DMS153 treated with DMSO at 0.1 percent for 48 hours (cell line): ENCODE measurements around the gene CCDC17.

ENCODE experiments used
- DNase-seq: peaks from one replicate; lab custom pipeline; 2025; ENCODE audit not compliant: unreplicated experiment; lab: John Stamatoyannopoulos, UW

The CCDC17 gene

DNA sequence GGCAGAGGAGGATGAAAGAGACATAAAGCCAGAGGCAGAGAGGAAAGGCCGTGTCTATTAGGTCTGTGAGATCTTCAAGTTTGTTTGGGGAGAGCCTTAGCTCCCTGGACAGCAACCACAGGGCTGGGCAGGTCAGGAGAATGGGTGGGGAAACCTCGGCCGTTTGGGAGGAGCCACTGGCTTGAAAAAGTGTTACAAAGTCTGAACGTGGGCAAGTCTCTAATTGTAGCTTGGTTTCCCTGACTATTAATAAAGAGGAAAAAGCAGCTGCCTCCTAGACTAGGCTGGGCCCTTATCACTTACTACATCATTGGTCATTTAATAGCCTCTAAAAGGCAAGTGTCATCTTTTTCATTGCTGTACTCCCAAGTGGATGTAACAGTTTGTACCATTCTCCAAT, at the start of gene CCDC17:
Gene CCDC17 (minus strand): TSS at position 83 of the 400 bp plus-strand sequence. CDS start 145 bp downstream, outside the sequence.
- DNase-seq = no peak

DNA sequence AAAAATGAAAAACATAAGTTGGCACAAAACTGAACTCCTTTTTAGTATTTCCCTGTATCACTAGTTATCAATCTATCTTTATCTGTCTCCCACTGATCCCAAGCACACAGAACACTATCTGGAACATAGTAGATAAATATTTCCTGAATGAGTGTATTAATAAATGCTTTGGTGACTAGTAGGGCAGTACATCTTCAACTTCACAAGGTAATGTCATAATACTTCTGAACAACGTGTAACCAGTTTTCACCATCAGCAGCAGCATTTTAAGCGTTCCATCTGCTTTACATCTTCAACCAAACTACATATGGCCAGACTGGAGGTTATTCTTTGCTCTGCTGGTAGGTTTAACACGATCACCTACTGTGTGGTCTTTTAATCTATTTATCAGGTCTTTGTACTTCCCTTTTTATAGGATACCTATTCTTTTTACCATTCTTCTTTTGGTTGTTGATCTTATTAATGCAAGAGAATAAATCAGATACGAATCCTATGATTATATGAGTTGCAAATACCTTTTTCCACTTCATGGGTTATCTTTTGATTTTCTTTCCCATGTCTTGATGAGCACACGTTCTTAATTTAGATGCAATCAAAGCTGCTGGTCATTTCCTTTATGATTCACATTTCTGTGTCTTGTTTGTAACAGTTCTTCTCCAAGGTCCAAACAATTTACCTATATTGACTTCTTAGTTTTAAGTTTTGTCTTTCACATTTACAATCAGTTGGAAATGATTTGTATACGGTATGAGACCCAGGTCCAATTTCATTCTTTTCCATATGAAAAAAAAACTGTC, 46.2 kb upstream of the CCDC17 start:
- no peak for DNase-seq

DNA sequence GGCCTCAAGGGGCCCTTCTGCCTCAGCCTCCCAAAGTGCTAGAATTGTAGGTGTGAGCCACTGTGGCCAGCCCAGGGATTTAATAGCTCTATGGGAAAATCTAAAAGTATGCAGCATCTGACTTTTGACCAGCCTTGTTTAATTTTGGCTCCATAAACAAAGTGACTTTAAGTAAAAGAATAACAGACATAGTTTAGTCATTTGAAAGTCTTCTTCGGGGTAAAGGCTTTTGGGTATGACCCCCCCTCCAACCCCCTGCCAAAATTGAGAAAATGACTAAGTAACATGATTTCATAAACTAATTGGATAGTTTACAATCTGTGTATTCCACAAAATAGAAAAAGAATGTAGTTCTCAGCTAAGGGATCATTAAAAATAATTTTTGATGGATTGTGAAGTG, 45.5 kb upstream of the CCDC17 start:
- no peak for DNase-seq

DNA sequence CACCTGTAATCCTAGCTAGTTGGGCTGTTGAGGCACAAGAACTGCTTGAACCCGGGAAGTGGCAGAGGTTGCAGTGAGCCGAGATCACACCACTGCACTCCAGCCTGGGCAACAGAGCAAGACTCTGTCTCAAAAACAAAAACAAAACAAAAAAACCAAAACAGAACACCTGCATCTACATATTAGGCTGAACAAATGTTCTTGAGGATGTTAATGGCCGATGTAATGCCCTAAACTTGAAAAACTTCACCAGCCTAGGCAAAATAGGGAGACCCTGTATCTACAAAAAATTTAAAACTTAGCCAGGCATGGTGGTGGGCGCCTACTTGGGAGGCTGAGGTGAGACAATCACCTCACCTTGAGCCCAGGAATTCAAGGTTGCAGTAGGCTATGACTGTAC, 44.7 kb upstream of the CCDC17 start:
- no peak for DNase-seq

DNA sequence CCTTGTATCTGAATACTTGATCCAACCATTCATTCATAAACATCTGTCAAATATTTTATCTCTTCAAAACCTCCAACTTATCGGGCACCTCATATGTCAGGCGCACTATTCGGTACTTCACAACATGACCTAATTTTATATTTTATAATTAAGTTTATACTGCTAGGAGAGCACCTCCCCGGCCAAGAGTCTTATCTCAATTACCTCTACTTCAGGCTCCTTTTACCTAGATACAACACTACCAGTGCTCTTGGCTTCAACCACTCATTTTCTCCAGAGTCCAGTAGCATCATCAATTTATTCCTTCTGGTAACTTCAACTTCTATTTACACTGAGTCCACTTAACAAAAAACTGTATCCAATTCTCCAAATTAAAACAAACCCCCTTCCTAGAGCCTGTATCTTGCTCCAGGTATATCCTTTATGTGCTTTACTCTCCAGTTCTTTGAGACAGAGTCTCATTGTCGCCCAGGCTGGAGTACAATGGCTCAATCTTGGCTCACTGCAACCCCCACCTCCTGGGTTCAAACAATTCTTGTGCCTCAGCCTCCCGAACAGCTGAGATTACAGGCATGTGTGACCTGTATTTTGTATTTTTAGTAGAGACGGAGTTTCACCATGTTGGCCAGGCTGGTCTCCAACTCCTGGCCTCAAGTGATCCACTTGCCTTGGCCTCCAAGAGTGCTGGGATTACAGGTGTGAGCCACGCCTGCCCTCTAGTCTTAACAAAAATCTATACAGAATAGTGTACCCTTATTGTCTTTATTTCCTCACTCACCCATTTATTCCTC, 43.7 kb upstream of the CCDC17 start:
- no peak for DNase-seq

DNA sequence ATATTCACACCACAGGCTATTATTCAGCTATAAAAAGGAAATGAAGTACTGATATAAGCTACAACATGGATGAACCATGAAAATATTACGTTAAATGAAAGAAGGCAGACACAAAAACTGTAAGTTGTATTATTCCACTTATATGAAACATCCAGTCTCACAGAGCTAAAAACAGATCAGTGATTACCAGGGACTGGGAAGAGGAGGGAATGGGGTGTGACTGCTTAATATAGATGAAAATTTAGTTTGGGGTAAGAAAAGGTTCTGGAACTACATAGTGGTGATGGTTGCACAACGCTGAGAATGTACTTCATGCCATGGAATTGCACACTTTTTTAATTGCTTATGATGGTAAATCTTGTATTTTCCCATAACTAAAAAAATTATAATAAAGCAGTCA, 43.0 kb upstream of the CCDC17 start:
- DNase-seq = no peak

DNA sequence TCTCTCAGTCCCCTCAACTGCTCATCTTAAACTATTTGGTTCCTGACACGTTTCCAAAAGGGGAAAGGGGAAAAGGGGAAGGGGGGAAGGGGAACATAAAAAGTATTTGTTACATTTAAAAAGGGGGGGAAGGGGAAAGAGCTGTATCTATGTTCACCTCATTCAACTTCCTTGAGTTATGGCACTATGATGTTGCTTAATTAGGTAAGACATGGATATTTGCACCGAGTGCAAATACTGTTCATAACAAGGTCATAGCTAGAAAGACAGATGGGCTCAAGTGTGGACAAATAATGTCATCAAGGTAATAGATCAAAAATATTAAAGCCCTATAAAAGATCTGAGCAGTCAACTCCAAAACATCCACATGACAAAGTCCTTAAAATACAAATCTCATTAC, 36.5 kb upstream of the CCDC17 start:
- no peak for DNase-seq

DNA sequence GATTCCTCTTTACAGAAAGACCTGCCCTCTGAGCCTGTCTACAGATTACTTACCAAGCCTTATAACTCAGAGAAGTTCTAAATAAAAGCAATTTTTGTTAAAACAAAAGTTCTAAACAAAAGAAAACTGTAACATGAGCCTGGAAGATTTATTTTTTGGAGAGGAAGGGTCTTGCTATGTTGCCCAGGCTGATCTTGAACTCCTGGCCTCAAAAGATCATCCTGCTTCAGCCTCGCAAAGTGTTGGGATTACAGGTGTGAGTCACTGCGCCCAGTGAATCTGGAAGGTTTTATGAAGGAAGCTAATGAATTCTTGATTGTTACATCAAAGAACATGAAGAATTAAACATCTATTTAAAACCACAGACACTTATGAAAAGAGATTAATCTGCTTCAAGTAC, 35.4 kb upstream of the CCDC17 start:
- DNase-seq = no peak

DNA sequence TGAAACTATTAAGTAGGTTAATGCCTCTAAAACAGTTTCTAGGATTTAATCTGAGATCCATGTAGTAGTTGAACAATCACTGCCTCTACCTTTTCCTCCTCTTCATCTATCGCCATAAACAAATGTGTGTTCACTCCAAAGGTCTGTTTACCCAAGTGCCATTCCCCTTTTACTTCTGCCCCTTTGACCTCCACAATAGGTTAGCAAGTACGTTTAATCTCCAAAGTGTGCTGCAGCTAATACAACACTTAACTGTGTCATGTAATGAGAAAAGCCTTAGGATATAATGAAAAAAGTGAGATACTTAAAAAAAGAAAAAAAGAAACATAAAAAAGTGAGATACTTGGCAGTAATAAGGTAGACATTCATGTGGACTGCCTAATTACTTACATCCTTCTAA, 34.3 kb upstream of the CCDC17 start:
- no peak for DNase-seq

DNA sequence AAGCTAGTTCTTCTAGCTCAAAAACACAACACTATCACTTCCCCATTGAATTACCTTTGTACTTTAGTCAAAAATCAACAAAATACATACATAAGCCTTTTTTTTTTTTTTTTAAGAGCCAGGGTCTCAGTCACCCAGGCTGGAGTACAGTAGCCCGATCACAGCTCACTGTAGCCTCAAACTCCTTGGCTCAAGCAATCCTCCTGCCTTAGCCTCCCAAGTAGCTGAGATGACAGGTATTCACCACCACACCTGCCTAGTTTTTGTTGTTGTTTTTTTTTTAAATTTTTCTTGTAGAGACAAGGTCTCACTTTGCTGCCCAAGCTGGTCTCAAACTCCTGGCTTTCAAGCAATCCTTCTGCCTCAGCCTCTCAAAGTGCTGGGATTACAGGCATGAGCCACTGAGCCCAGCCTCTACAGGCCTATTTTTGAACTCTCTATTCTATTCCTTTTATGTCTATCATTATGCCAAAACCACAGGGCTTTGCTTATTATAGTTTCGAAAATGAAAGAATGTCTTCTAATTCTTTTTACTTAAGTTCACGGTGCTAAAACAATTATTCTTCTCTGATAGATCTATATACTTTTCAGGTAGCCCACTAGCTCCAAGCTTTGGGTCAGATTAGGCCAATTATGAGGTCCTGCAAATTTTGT, 32.8 kb upstream of the CCDC17 start:
- DNase-seq = no peak

DNA sequence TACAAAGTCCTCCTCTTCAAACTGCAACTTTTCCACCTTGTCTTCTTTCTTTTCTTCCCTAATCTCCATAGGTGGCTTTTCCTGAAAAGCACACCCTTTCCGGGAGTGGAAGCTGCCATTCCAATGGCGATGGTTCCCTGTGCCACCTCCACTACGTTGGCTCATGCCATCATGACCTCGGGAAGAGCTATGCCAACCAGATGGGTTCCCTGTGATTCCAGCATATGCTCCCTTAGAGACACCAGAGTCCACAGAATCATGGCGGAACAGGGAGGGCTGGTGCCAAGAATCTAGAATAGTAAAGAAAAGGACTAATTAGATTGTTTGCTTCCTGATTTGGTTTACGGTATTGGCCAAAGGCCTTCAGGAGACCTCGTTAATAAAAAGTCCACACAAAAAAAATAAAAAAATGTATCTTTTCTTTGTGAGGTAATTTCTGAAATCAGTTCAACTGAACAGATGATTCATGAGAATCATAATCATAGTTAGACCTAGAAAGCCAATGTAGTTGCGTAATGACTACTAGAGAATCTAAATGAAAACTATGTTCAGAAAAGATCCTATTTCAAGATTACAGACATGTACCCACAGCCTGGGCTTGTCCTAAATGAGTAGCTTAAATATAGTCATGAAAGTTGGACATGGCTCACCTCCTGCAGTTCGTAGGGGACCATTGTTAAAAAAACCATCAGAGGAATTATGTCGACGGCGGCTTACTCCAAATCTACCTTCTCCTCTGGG, 30.9 kb upstream of the CCDC17 start:
- DNase-seq = no peak

DNA sequence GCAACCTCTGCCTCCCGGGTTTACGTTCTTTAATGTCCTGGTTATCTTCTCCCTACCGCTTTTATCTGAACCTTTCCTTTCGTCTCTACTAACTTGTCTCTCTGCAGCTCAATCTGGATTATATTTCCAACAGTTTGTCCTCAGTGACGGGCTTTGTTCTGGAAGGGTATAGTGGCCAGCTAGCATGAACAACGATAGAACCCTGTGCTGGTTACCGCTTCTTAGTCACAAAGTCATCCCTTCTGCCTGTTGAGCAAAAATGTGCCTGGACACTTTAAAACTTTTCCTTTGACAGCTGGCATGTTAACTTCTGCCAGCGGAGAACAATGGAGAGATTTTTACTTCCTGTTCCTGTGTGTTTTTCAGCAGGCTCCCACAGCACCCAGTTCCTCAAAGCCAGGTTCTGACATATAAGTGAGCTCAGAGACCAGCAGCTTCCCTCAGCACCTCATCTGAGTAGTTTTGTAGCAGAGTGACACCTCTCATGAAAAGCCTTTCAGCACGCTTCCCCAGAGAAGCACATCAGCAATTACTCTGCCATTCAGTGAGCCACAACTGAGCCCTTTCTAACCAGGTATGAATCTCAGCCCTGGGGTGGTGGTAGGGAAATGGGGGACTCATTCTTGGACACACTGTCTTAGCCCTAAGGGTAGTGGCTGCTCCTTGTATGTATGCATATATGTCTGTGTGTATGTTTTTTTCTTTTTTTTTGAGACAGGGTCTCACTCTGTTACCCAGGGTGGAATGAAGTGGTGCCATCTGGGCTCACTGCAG, 23.6 kb upstream of the CCDC17 start:
- DNase-seq = no peak

DNA sequence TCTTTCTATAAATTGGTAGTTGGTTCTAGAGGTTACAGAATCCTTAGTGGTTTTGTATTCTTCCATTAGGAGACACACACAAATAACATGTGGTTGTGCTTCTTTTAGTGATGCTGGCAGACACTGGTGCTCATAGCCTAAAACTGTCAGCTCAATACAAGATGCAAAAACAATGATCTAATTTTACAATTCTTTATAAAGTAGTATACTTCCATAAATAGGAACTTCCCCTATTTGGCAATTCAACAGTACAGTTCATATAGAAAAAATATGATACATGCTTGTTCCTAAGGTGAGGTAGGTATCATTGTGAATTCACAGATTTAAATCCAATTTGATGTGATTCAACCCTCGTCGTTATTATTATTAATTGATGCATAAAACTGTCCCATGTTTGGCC, 20.8 kb upstream of the CCDC17 start:
- DNase-seq = no peak

DNA sequence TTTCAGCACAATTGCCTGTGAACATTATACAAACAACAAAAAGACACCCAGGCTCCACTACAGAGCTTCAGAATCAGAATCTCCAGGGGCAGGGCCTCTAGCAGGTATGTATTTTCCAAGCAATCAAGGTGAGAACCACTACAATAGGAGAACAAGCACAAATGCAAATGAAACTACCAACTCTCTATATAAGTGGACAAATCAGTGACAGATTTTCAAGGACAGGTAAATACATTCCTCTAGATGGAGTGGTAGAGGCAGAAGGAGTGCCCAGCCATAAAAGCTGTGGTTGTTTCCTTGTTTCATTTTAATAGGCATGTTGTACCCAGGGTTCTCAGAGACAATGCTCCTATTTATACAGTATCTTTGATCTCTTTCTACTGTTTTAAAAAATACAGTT, 20.1 kb upstream of the CCDC17 start:
- peak; percentile 41 for DNase-seq

DNA sequence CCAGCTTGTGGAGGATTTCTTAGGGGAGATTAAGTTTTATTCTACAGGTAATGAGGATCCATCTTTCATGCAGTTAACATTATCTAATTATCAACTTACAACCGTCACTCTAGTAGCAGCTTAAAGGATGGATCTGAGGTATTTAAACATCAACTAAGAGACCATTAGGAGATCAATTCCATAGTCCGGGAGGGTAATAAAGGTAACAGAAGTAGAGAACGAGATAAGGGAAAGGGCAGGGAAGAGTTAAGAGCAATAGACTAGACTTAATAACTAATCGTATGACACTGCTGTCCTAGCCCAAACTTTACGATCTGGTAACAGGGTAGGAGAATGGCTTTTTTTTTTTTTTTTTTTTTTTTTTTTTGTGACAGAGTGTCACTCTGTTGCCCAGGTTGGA, 19.5 kb upstream of the CCDC17 start:
- DNase-seq = no peak

DNA sequence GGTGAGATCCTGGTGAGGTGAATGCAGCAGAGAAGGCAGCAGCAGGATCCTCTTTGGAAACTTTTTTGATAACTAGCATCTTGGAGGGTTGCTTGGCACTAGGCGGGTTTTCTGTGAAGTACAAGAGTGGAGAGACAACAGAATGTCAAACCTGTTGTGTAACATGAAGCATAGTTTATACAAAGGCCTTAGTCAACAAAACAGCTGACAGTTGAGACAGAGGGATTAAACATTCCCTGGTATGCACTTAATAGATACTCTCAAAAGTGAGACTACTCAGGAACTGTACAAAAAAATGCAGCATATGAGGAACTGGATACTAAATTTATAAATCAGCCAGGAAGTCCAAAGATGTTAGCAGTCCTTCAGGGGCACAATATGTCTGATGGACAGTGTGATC, 16.4 kb upstream of the CCDC17 start:
- no peak for DNase-seq

DNA sequence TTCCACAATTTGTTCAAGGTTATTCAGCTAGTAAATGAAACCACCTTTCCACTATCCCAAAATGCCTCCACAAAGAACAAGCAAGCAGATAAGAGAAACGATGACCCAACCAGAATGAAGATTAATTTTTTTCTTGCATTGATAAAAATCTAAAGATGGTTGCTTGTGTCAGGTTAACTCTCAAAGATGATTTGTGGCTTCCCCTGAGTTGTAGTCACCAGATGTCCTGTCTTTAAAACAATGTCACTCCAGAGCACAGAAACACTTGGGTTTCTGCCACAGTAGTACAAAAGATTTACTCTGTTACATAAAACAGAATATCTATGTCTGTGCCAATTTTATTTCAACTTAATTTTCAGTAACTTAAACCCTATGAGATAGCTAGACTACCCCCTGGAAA, 11.4 kb upstream of the CCDC17 start:
- no peak for DNase-seq

DNA sequence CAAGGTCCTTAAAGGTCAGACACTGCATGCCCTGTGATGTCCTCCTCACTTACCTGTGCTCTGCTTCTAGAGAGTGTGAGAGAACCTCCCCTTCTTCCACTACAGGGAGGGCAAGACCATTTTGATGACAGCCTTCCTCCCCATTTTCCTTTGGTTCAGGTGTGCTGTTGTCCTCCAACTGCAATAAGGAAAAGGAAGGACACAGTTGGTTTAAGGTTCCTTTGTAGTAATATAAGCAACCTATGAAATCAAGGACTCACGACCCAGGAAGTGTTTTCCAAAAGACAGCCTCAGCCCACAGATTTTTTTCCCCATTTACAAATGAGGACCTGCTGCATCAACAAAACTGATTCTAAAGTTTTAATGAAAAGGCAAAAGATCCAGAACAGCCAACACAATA, 6.6 kb upstream of the CCDC17 start:
- no peak for DNase-seq

DNA sequence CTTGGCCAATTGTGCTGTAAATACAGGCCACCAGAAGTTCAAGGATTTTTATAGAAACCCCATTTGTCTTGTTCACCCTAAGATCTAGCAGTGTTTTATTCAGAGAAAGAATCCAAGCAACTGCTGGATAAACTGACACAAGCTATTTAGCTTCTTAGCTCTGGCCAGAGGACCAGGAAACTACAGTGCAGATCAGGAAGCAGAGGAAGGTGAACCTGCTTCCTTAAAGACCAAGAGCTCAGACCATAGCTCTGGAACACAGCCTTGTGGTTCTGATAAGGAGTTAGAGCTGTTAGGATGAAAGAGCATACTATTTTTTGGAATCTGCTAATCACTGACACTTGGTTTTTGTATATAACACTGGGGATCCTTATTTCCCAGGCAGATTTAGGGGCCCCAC, 5.2 kb upstream of the CCDC17 start:
- no peak for DNase-seq

DNA sequence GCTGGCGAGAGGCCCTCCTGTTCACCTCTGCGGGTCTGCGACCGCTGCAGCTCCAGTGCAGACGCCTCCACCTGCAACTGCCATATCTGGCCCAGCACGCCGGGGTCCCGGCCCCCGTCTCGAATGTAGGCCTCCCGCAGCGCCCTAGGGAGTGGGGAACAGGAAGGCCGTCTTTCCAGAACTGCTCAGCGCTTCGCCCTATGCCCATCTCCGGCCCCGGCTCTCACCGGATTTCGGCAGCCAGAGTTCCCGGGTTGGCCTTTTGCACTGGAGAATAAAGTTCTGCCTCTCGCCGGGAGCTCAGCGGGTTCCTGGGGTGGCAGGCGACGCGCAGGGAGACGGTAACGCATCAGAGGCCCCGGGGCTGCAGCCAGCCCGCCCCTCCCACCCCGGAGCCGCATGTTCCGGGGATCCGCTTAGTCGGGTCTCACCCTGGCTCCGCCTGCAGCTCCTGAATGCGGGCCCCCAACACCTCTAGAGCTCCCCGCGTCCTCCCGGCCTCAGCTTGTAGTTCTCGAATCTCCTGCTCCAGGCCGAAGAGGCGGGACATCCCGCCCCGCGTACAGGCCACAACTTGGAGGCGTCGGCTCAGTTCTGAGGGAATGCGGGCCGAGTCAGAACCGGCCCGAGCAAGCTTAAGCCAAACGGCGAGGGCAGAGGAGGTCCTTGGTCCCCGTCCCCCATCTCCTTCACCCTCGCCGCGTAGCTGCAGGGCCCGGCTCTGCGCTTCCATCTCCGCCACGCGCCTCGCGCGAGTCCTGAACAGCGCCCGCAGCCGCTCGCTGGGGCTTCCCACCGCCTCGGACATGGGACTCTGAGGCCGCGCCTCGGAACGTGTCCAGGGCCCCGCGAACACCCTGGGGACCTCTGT, 1.1 kb downstream of the CCDC17 start:
- DNase-seq = no peak
